Activated CD8-positive, alpha-beta T cell treated with anti-CD3 and anti-CD28 coated beads for 36 hours (primary cell): ENCODE measurements around the gene TTLL13. TPM values are rescaled to one million over a fixed set of nuclear protein-coding genes. Genes with fewer than 3 reads are reported as not detected.
A peak's percentile ranks its signal among the peaks of the same experiment; 100 is the strongest.

ENCODE experiments used
- ATAC-seq: fragments of 200-7000 bp; cut with Tn5 transposase; one replicate; pipeline ENCODE4 v1.10.0; 2021; ENCODE audit warnings: mild to moderate bottlenecking, moderate library complexity
- CTCF ChIA-PET: fragments of 350-600 bp; sonication (Branson Sonifier 250); formaldehyde crosslinking; loops from one replicate; lab custom pipeline; 2021; ENCODE audit warnings: antibody characterized with exemption; lab: Charles Lee
- POLR2A ChIA-PET: fragments of 350-600 bp; sonication (Branson Sonifier 250); formaldehyde crosslinking; loops from one replicate; lab custom pipeline; 2021; ENCODE audit warnings: antibody characterized with exemption; lab: Charles Lee
- DNase-seq: peaks from one replicate; pipeline ENCODE4 v3.0.0-alpha.2; 2020
- H3K27ac Mint-ChIP-seq: one replicate; pipeline ENCODE4 v1.8.0; 2021; ENCODE audit warnings: mild to moderate bottlenecking, mixed read lengths
- H3K27me3 Mint-ChIP-seq: one replicate; pipeline ENCODE4 v1.8.0; 2021; ENCODE audit warnings: mixed read lengths
- H3K36me3 Mint-ChIP-seq: one replicate; pipeline ENCODE4 v1.8.0; 2021; ENCODE audit warnings: low read depth, mixed read lengths
- H3K4me1 Mint-ChIP-seq: one replicate; pipeline ENCODE4 v1.8.0; 2021; ENCODE audit warnings: low read depth, mixed read lengths
- H3K4me3 Mint-ChIP-seq: one replicate; pipeline ENCODE4 v1.8.0; 2021; ENCODE audit warnings: mild to moderate bottlenecking, moderate library complexity, mixed read lengths
- H3K9me3 Mint-ChIP-seq: one replicate; pipeline ENCODE4 v1.8.0; 2021; ENCODE audit warnings: mixed read lengths
- CTCF ChIP-seq: fragments of 200-600 bp; IDR thresholded peaks from one replicate; pipeline ENCODE4 v1.8.0; 2022; ENCODE audit warnings: antibody characterized with exemption, mild to moderate bottlenecking
- intact Hi-C: fragments of 100-400 bp; cut with micrococcal nuclease; formaldehyde crosslinking; loops from one replicate; pipeline ENCODE4 v1.10.0; 2022
- total RNA-seq, 2 experiments: library from RNA; stranded (reverse); gene quantifications; one replicate each; pipeline ENCODE4 v1.2.3, GENCODE V29; 2021

TTLL13 gene
- total RNA-seq, 2 experiments from 2014 or later: 0.20 to 1.1 TPM

DNA sequence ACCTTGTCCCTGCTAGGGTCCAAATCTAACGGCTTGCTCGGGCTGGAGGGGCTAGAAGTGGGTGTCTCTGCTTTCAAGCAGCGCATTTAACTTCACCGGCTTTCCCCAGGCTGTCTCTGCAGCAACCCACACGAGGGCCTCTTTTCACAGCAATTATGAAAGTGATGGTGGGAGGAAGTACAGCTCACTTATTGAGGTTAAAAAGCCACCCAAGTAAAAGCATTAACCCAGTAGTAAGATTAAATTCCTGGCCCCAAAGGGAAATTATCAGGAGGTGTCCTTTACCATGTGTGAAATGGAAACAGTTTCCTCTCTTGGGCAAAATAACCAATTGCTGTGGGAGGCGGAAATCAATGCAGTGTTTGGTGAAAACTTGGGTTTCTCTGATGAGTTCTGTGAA lies 57.2 kb downstream of the TTLL13 start:
- Mint-ChIP-seq H3K4me3 (peak overlapping the region; percentile 51), H3K9me3 (no peaks in the 10 kb centered on the region), H3K27me3 (no peaks in the 10 kb centered on the region), H3K36me3 (no peaks in the 10 kb centered on the region), H3K4me1 (peaks cover 42% of the 10 kb centered on the region), H3K27ac (peak overlapping the region; percentile 79)
- ChIA-PET CTCF (interaction anchor here (1.1 to 9.0 kb wide), 7 partner anchors 14 to 249 kb away, joined by 3 to 90 read pairs (median 6); partner anchors contain the start of gene CIB1), POLR2A (interaction anchor here (0.6 kb wide), 1 partner anchor 39 kb away, joined by 4 read pairs; no protein-coding TSS in a partner anchor)
- intact Hi-C loops: no loop called here
- TF ChIP-seq CTCF: no peak
- ATAC-seq: peak; percentile 91
- peak; percentile 73 for DNase-seq

- no peaks in the 10 kb centered on the region for H3K27me3 Mint-ChIP-seq
- POLR2A ChIA-PET: no interaction called here
- no peak overlapping the region for H3K27ac Mint-ChIP-seq
These were observed 58.3 kb downstream of the TTLL13 start for GRCh38 chr15:90307661-90308060.

GRCh38 chr15:90309020-90309419 lies 59.7 kb downstream of the TTLL13 start:
- no peak overlapping the region for H3K27ac Mint-ChIP-seq
- peaks cover 46% of the 10 kb centered on the region for H3K4me1 Mint-ChIP-seq
- ChIA-PET POLR2A (no interaction called here), CTCF (interaction anchor here (0.9 to 9.0 kb wide), 5 partner anchors 8 to 247 kb away, joined by 3 to 90 read pairs (median 3); no protein-coding TSS in a partner anchor)
- H3K9me3 Mint-ChIP-seq: no peaks in the 10 kb centered on the region
- ATAC-seq (no peak), DNase-seq (no peak)
- H3K27me3 Mint-ChIP-seq: no peaks in the 10 kb centered on the region
- intact Hi-C loops: no loop called here
- TF ChIP-seq CTCF: no peak
- no peaks in the 10 kb centered on the region for H3K36me3 Mint-ChIP-seq
- no peak overlapping the region for H3K4me3 Mint-ChIP-seq

More at GRCh38 chr15:90307661-90308060, 58.3 kb downstream of the TTLL13 start:
- Mint-ChIP-seq H3K4me3 (no peak overlapping the region), H3K4me1 (peaks cover 46% of the 10 kb centered on the region), H3K36me3 (no peaks in the 10 kb centered on the region), H3K9me3 (no peaks in the 10 kb centered on the region)
- ATAC-seq (no peak), DNase-seq (no peak)
- TF ChIP-seq CTCF: no peak
- CTCF ChIA-PET: interaction anchor here (1.0 to 9.0 kb wide), 6 partner anchors 8 to 174 kb away, joined by 3 to 90 read pairs (median 5); no protein-coding TSS in a partner anchor
- intact Hi-C loops: no loop called here

Other genes with a start within 250 kb of the TTLL13 start
- 10 to 100 TPM; 15.2 to 17.2 TPM for gene ZNF710, start 248.2 kb upstream of the TTLL13 start, total RNA-seq
- gene IDH2, start 147.1 kb upstream of the TTLL13 start, total RNA-seq: 100 to 1,000 TPM; 171 to 180 TPM
- gene SEMA4B, start 48.2 kb upstream of the TTLL13 start, total RNA-seq: 1 to 10 TPM; 5.3 to 6.2 TPM
- 100 to 1,000 TPM; 151 to 154 TPM for gene CIB1, start 15.6 kb upstream of the TTLL13 start, total RNA-seq
- 1 to 10 TPM; 5.2 to 6.4 TPM for gene GDPGP1, start 15.3 kb upstream of the TTLL13 start, total RNA-seq
- gene NGRN, start 16.1 kb downstream of the TTLL13 start, total RNA-seq: 10 to 100 TPM; 22.2 to 23.1 TPM
- gene ZNF774, start 102.7 kb downstream of the TTLL13 start, total RNA-seq: 1 to 10 TPM; 1.2 to 1.4 TPM
- gene IQGAP1, start 138.7 kb downstream of the TTLL13 start, total RNA-seq: 100 to 1,000 TPM; 148 to 155 TPM